22Rv1 (cell line): ENCODE results near the gene CCDC170.

ENCODE experiments used
- CTCF ChIP-seq: fragments of 450-650 bp; IDR thresholded peaks from 2 replicates; pipeline ENCODE4 v1.5.1; 2017; ENCODE audit warnings: mild to moderate bottlenecking
- ZFX ChIP-seq: fragments of 450-650 bp; IDR thresholded peaks from 2 replicates; pipeline ENCODE4 v1.6.1; 2017; ENCODE audit warnings: antibody characterized with exemption, borderline replicate concordance

- no peak for TF ChIP-seq CTCF
- no peak for TF ChIP-seq ZFX
These were observed 95.8 kb downstream of the CCDC170 start for GRCh38 chr6:151589667-151590066.
